CD4-positive, alpha-beta T cell treated with Interleukin-17A for 4 hours (primary cell): ENCODE data around the gene IQCE.

Experiments
- DNase-seq: peaks from one replicate; pipeline ENCODE4 v3.0.0-alpha.2; 2020; ENCODE audit warnings: mixed read lengths

Gene IQCE

GRCh38 chr7:2637066-2637471 lies 78.3 kb downstream of the IQCE start:
- DNase-seq: no peak

GRCh38 chr7:2637505-2638223 lies 78.9 kb downstream of the IQCE start:
- no peak for DNase-seq

GRCh38 chr7:2638224-2638991 lies 79.6 kb downstream of the IQCE start:
- DNase-seq: no peak

- DNase-seq: no peak
Measured at GRCh38 chr7:2639181-2639681, 80.5 kb downstream of the IQCE start.

GRCh38 chr7:2639695-2640481 lies 81.1 kb downstream of the IQCE start:
- DNase-seq: no peak

GRCh38 chr7:2640482-2640830 lies 81.7 kb downstream of the IQCE start:
- no peak for DNase-seq

- no peak for DNase-seq
Measured at GRCh38 chr7:2640846-2641316, 82.1 kb downstream of the IQCE start.

- no peak for DNase-seq
Measured at GRCh38 chr7:2641406-2642393, 82.9 kb downstream of the IQCE start.

- DNase-seq: no peak
Measured at GRCh38 chr7:2643386-2644219, 84.8 kb downstream of the IQCE start.

GRCh38 chr7:2644220-2644561 lies 85.4 kb downstream of the IQCE start:
- no peak for DNase-seq

GRCh38 chr7:2644562-2645273 lies 85.9 kb downstream of the IQCE start:
- DNase-seq: peak; percentile 41

GRCh38 chr7:2645274-2645868 lies 86.6 kb downstream of the IQCE start:
- DNase-seq: peak; percentile 50

- DNase-seq: no peak
Measured at GRCh38 chr7:2646336-2646679, 87.5 kb downstream of the IQCE start.

- no peak for DNase-seq
Measured at GRCh38 chr7:2646680-2647571, 88.1 kb downstream of the IQCE start.

- no peak for DNase-seq
Measured at GRCh38 chr7:2647594-2648172, 88.9 kb downstream of the IQCE start.

- DNase-seq: no peak
Measured at GRCh38 chr7:2649139-2649838, 90.5 kb downstream of the IQCE start.

GRCh38 chr7:2649991-2650390 lies 91.2 kb downstream of the IQCE start:
- no peak for DNase-seq

- no peak for DNase-seq
Measured at GRCh38 chr7:2650451-2650850, 91.7 kb downstream of the IQCE start.
